Globus pallidus (tissue), 1 donor: Measurements from ENCODE around the gene ISM2.
"Not testable (repeated sequence)": the region's sequence is repeated elsewhere in the genome, so short reads cannot be mapped to it uniquely, and the experiment has no call there.

Source experiments
- DNase-seq: peaks from one replicate; pipeline ENCODE4 v3.0.0-alpha.2; 2015; ENCODE audit warnings: low spot score

Gene ISM2

GRCh38 chr14:77498120-77498979, at the start of gene ISM2:
Gene ISM2, minus strand, starts transcription at chr14:77498816. Its CDS starts 23 bp downstream, at chr14:77498793.
- no peak for DNase-seq

GRCh38 chr14:77547512-77548180, 49.0 kb upstream of the ISM2 start:
- DNase-seq, result no peak

DNA sequence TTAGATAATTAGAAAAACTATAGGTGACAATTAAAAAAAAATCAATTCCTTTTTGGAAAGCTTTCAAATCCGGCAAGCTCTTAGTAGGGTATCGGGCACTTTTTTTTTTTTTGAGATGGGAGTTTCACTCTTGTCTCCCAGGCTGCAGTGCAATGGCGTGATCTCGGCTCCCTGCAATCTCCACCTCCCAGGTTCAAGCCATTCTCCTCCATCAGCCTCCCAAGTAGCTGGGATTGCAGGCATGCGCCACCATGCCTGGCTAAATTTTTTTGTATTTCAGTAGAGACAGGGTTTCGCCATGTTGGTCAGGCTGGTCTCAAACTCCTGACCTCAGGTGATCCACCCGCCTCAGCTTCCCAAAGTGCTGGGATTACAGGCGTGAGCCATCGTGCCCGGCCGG, 46.6 kb upstream of the ISM2 start:
- not testable (repeated sequence) for DNase-seq

DNA sequence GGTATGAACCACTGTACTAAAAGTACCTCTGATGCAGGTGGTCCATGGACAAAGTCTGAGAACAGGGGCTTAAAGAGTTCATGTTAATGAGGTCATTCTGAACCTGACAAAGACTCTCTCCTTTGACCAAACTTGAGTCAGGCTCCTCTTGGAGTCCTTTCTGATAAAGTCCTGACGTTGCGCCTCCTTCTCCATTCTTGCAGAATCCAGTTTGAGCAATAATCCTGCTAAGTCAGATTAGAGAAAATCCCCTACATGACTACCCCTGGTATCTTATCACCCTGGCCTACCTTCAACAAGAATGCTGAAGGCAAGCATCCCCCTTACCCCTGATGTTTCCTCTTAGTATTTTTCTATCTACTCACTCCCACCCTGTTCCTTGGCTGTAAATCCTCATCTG, 46.0 kb upstream of the ISM2 start:
- no peak for DNase-seq

- no peak for DNase-seq
These were observed 45.2 kb upstream of the ISM2 start for GRCh38 chr14:77543637-77544334.

- DNase-seq, result no peak
These were observed 44.6 kb upstream of the ISM2 start for GRCh38 chr14:77543240-77543551.

GRCh38 chr14:77542421-77543239, 44.0 kb upstream of the ISM2 start:
- peak; percentile 63 for DNase-seq

GRCh38 chr14:77541905-77542304, 43.3 kb upstream of the ISM2 start:
- no peak for DNase-seq

- DNase-seq, result not testable (repeated sequence)
These were observed 38.3 kb upstream of the ISM2 start for GRCh38 chr14:77536951-77537350.

GRCh38 chr14:77531071-77531470, 32.5 kb upstream of the ISM2 start:
- no peak for DNase-seq

DNA sequence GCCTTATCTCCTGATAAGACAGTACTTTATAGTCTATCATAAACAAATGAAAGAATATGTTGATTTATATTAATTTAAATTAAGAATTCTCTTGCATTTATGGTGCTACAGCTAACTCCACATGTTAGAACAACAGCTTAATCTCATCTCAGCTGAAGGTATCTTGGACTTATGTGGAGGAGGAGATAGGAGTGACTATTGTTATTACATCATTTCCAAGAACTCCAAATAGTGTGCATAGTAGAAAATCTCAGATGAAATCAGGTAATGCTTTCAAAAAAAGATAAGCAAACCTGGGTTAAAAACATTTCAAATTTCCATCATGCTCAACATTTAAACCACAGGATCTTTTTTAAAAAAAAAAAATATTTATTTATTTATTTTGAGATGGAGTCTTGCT, 31.3 kb upstream of the ISM2 start:
- DNase-seq, result no peak

DNA sequence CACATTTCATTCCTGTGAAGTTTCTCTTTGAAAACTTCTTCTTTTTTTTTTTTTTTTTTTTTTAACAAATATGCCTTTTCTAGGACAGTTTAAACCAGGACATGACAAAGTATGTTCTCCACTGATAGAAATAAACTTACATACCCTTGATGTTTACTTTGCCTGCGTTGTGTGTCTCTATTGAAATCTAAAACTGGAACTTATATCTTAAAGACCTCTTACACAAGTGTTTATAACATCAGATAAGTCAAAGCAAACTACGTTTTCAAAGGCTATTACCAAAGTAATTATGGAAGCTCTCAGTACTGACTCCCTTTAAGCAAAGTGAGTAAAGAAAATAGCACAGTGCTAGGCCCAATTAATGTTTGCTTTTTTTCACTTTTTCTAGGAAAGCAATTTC, 30.6 kb upstream of the ISM2 start:
- no peak for DNase-seq

- DNase-seq, result not testable (repeated sequence)
These were observed 30.1 kb upstream of the ISM2 start for GRCh38 chr14:77528701-77529100.

DNA sequence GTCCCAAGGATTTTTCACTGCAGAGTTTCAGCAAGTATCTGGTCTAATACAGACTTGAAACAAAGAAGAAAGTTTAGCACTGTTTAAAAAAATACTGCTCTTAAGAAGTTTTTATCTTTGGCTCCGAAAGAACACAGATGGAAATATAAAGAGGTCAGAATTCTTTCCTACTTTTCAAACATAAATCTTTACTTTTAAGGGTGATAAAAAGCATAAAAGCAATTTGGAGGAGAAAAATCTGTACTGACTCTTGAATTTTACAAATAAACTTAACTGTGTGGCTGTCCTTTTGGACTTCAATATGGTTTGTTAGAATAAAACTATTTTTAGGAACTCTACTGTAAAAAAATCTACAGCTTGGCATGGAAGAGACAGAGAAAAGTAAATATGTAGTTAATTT, 27.6 kb upstream of the ISM2 start:
- DNase-seq, result no peak

- no peak for DNase-seq
These were observed 25.9 kb upstream of the ISM2 start for GRCh38 chr14:77524536-77524935.

- DNase-seq, result no peak
These were observed 24.5 kb upstream of the ISM2 start for GRCh38 chr14:77523109-77523508.

- no peak for DNase-seq
These were observed 21.9 kb upstream of the ISM2 start for GRCh38 chr14:77520555-77520954.

GRCh38 chr14:77516126-77516525, 17.5 kb upstream of the ISM2 start:
- DNase-seq, result no peak

DNA sequence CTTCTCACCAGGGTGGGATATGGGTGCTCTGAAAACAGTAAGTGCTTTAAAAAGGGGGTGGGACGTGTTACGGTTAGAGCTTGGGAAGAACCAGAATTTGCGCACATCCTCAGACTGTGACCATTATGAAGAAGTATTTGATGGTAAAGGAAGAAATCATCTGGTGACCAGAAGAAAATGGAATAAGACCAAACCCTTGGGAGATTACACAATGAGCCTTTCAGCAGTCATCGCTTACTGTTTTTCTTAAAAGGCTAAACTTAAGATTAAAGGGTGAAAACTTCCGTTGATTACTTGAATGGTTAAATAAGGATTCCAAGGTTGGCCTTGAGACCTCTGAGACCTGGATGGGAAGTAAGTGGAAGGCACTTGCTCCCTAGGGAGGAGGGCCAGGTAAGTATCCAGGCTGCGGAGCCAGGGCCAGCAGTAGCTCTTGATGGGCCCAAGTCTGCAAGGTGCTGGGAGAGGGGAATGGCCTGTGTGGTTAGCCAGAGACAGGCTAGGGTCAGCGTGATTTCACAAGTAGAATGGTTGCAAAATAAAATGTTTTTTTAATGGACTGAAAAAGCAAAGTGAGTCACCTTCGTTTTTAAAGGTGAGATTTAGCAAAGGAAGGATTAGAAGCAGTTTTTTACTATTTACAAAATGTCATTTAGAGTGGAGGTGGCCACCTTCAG, 13.0 kb upstream of the ISM2 start:
- no peak for DNase-seq

DNA sequence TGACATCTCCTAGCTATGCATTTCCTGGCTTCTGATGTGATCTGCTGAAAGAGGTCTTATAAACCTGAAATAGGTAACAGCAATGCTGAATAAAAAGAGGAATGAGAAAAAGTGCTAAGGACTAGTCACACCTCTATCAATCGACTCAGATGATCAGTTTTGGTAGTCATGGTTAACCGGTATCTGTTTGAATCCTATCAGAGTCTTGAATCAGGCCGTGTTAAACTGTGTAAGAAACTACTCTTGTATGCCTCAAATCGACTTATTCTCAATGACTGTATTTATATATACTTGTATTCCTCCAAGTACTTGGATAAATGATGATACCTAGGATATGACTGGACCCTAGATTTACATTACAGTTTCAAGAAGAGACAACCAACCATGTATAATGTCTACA, 10.8 kb upstream of the ISM2 start:
- no peak for DNase-seq

DNA sequence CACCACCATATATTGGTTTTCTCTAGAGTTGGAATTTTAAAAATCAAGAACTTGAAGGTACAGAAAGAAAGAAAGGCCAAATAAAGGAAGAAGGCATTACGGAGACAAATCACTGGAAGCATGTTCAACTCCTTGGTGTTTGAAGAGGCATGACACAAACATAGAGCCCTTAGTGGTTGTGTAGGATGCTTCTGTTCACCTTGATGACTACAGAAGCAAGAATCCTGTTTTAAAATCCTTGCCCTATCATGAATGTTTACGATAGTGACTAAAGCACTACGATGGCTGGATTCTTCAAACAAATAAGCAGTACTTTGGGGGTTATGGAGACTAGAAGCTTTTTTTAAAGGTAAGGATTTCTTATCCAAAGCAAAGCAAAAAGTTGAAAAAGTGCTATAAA, 10.3 kb upstream of the ISM2 start:
- no peak for DNase-seq

- DNase-seq, result no peak
These were observed 9.6 kb upstream of the ISM2 start for GRCh38 chr14:77508249-77508648.
